ENCODE measurements around the gene ADGRD1. TPM values are rescaled to one million over a fixed set of nuclear protein-coding genes. Genes with fewer than 3 reads are reported as not detected.

ADGRD1 gene
- total RNA-seq, 1 donor from 2014 or later, result 11.0 TPM

GRCh38 chr12:131051155-131051473, 97.4 kb downstream of the ADGRD1 start:
- H3K4me1 Mint-ChIP-seq (ENCODE audit: unreplicated experiment), result peaks cover 5% of the 10 kb centered on the region
- H3K4me3 Mint-ChIP-seq, result no peak overlapping the region
- H3K27ac Mint-ChIP-seq, result no peak overlapping the region
- H3K27me3 Mint-ChIP-seq, result peaks cover 9% of the 10 kb centered on the region
- no peak for TF ChIP-seq CTCF (conservative IDR thresholded peaks at IDR 0.05)
- no peaks in the 10 kb centered on the region for H3K9me3 Mint-ChIP-seq
- no peak for DNase-seq (ENCODE audit: extremely low spot score, unreplicated experiment)
- H3K36me3 Mint-ChIP-seq, result no peaks in the 10 kb centered on the region

GRCh38 chr12:131052063-131052781, 98.5 kb downstream of the ADGRD1 start:
- H3K27ac Mint-ChIP-seq, result no peak overlapping the region
- H3K9me3 Mint-ChIP-seq, result no peaks in the 10 kb centered on the region
- peaks cover 15% of the 10 kb centered on the region for H3K27me3 Mint-ChIP-seq
- peaks cover 13% of the 10 kb centered on the region for H3K4me1 Mint-ChIP-seq (ENCODE audit: unreplicated experiment)
- no peak for DNase-seq (ENCODE audit: extremely low spot score, unreplicated experiment)
- no peak for TF ChIP-seq CTCF (conservative IDR thresholded peaks at IDR 0.05)
- no peak overlapping the region for H3K4me3 Mint-ChIP-seq
- H3K36me3 Mint-ChIP-seq, result no peaks in the 10 kb centered on the region

GRCh38 chr12:131052929-131053328, 99.2 kb downstream of the ADGRD1 start:
- no peak for TF ChIP-seq CTCF (conservative IDR thresholded peaks at IDR 0.05)
- no peak overlapping the region for H3K4me3 Mint-ChIP-seq
- H3K9me3 Mint-ChIP-seq, result no peaks in the 10 kb centered on the region
- no peak for DNase-seq (ENCODE audit: extremely low spot score, unreplicated experiment)
- H3K36me3 Mint-ChIP-seq, result no peaks in the 10 kb centered on the region
- no peak overlapping the region for H3K27ac Mint-ChIP-seq
- peaks cover 15% of the 10 kb centered on the region for H3K27me3 Mint-ChIP-seq
- H3K4me1 Mint-ChIP-seq (ENCODE audit: unreplicated experiment), result peaks cover 17% of the 10 kb centered on the region

- Mint-ChIP-seq H3K27me3 (peaks cover 15% of the 10 kb centered on the region), H3K9me3 (no peaks in the 10 kb centered on the region), H3K27ac (no peak overlapping the region), H3K36me3 (no peaks in the 10 kb centered on the region), H3K4me1 (ENCODE audit: unreplicated experiment) (peaks cover 24% of the 10 kb centered on the region), H3K4me3 (no peak overlapping the region)
- TF ChIP-seq CTCF (conservative IDR thresholded peaks at IDR 0.05), result no peak
- no peak for DNase-seq (ENCODE audit: extremely low spot score, unreplicated experiment)
Measured at GRCh38 chr12:131053567-131053966, 99.9 kb downstream of the ADGRD1 start.

GRCh38 chr12:131054345-131055092, 100.8 kb downstream of the ADGRD1 start:
- no peak overlapping the region for H3K4me3 Mint-ChIP-seq
- H3K27ac Mint-ChIP-seq, result no peak overlapping the region
- no peak for DNase-seq (ENCODE audit: extremely low spot score, unreplicated experiment)
- TF ChIP-seq CTCF (conservative IDR thresholded peaks at IDR 0.05), result no peak
- peaks cover 15% of the 10 kb centered on the region for H3K27me3 Mint-ChIP-seq
- peaks cover 29% of the 10 kb centered on the region for H3K4me1 Mint-ChIP-seq (ENCODE audit: unreplicated experiment)
- no peaks in the 10 kb centered on the region for H3K36me3 Mint-ChIP-seq
- no peaks in the 10 kb centered on the region for H3K9me3 Mint-ChIP-seq
